ENCODE data around the gene AXL. TPM values are rescaled to one million over a fixed set of nuclear protein-coding genes. Genes with fewer than 3 reads are reported as not detected.
A peak's percentile ranks its signal among the peaks of the same experiment; 100 is the strongest.

AXL gene
- polyA plus RNA-seq, 2 donors = 1.9 to 4.1 TPM

DNA sequence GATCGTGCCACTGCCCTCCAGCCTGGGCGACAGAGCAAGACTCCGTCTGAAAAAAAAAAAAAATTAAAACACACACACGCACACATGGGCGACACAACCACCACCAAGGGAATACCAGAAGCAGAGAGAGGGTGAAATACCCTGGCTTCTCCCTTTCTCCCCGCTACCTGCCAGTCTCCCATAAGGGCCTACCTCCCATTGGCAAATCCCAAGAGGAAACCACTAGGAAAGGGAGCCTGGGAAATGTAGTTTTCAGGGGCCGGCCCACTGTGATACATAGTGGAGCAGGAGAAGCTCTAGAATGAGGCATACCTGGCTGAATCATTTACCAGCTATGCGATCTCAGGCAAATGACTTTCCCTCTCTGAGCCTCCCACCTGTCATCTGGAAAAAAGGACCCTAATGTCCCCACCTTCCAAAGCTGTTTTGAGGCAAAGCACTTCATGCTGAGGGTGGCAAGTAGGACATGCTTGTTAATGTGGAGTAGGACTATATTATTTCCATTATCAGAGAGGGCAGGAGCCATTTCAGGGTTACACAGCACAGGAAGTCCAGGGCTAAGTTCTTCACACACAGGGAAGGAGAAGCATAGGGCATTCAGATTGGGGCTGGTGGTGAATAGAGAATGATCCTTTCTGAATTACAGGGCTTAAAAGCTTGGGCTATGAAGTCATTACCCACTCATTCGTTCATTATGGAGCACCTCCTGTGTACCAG is 30.8 kb downstream of the AXL start:
- Histone ChIP-seq H3K4me1 (ENCODE audit: control insufficient read depth in 2 of 2, insufficient read depth in 2 of 2, low read length in 1 of 2) (no peaks in the 10 kb centered on the region), H3K36me3 (ENCODE audit: control insufficient read depth in 2 of 2, insufficient read depth in 2 of 2, low read length in 1 of 2) (peaks cover 0 to 12% of the 10 kb centered on the region in 2 donors), H3K27me3 (ENCODE audit: control insufficient read depth in 1 of 2, insufficient read depth in 2 of 2, low read length in 2 of 2) (no peaks in the 10 kb centered on the region), H3K27ac (ENCODE audit: low read depth in 2 of 2, low read length in 1 of 2) (no peak overlapping the region), H3K4me3 (ENCODE audit: low read depth in 1 of 2, low read length in 2 of 2) (no peak overlapping the region), H3K9me3 (ENCODE audit: control insufficient read depth in 2 of 2, insufficient read depth in 1 of 2, low read depth in 1 of 2, low read length in 1 of 2) (no peaks in the 10 kb centered on the region)
- 87 to 89% methylated on average over 9 of the region's 9 CpGs for WGBS, 2 donors

DNA sequence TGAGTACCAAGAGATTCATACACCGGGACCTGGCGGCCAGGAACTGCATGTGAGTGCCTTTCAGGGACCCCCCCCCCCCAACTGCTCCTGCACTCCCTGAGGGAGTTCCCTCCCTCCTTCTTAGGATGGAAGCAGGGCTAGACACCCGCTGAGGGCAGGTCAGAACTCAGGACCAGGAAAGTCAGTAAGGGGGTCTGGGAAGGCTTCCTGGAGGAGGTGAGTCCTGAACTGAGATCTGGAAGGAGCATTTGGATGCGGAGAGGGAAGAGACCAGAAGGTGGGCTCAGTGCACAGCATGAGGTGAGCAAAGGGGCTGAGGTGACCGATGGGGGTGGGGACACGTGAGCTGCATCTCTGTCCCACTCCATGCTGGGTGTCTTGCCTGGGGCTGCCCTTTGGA is 34.6 kb downstream of the AXL start:
- H3K4me3 ChIP-seq (ENCODE audit: low read depth in 1 of 2, low read length in 2 of 2) = no peak overlapping the region

GRCh38 chr19:41255171-41255570 is 36.1 kb downstream of the AXL start:
- H3K4me1 ChIP-seq (ENCODE audit: control insufficient read depth in 2 of 2, insufficient read depth in 2 of 2, low read length in 1 of 2) = no peaks in the 10 kb centered on the region
- no peaks in the 10 kb centered on the region for H3K27me3 ChIP-seq (ENCODE audit: control insufficient read depth in 1 of 2, insufficient read depth in 2 of 2, low read length in 2 of 2)
- no peaks in the 10 kb centered on the region for H3K9me3 ChIP-seq (ENCODE audit: control insufficient read depth in 2 of 2, insufficient read depth in 1 of 2, low read depth in 1 of 2, low read length in 1 of 2)
- H3K36me3 ChIP-seq (ENCODE audit: control insufficient read depth in 2 of 2, insufficient read depth in 2 of 2, low read length in 1 of 2) = peaks cover 3 to 13% of the 10 kb centered on the region in 2 donors
- H3K27ac ChIP-seq (ENCODE audit: low read depth in 2 of 2, low read length in 1 of 2) = no peak overlapping the region
- H3K4me3 ChIP-seq (ENCODE audit: low read depth in 1 of 2, low read length in 2 of 2) = no peak overlapping the region

More for the DNA sequence above, 34.6 kb downstream of the AXL start:
- Histone ChIP-seq H3K9me3 (ENCODE audit: control insufficient read depth in 2 of 2, insufficient read depth in 1 of 2, low read depth in 1 of 2, low read length in 1 of 2) (no peaks in the 10 kb centered on the region), H3K36me3 (ENCODE audit: control insufficient read depth in 2 of 2, insufficient read depth in 2 of 2, low read length in 1 of 2) (peaks cover 3 to 12% of the 10 kb centered on the region in 2 donors), H3K27ac (ENCODE audit: low read depth in 2 of 2, low read length in 1 of 2) (no peak overlapping the region), H3K27me3 (ENCODE audit: control insufficient read depth in 1 of 2, insufficient read depth in 2 of 2, low read length in 2 of 2) (no peaks in the 10 kb centered on the region), H3K4me1 (ENCODE audit: control insufficient read depth in 2 of 2, insufficient read depth in 2 of 2, low read length in 1 of 2) (no peaks in the 10 kb centered on the region)
- 87 to 92% methylated on average over 6 of the region's 6 CpGs for WGBS, 2 donors

DNA sequence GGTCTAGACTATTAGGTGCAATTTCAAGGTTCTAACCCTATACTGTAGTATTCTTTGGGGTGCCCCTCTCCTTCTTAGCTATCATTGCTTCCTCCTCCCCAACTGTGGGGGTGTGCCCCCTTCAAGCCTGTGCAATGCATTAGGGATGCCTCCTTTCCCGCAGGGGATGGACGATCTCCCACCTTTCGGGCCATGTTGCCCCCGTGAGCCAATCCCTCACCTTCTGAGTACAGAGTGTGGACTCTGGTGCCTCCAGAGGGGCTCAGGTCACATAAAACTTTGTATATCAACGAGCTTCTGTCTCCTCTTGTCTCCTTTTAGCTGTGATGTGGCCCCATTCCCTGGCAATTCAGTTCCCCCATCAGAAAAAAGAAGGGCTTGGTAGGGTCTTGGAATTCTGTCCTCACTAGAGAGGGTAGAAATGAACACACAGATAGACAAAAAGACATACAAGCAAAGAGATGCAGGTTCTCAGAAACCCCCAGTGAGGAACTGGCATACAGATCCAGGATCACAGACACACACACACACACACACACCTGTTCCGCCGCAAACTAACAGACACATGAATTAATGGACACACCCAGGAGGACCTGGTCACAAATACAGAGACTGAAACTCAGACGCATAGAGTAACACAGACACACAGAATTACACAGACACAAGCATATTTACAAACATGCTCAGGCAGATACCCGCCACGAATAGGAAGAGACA is 42.6 kb downstream of the AXL start:
- Histone ChIP-seq H3K4me1 (ENCODE audit: control insufficient read depth in 2 of 2, insufficient read depth in 2 of 2, low read length in 1 of 2) (peaks cover 2 to 3% of the 10 kb centered on the region in 2 donors), H3K4me3 (ENCODE audit: low read depth in 1 of 2, low read length in 2 of 2) (peak overlapping the region; percentile 62 to 71), H3K9me3 (ENCODE audit: control insufficient read depth in 2 of 2, insufficient read depth in 1 of 2, low read depth in 1 of 2, low read length in 1 of 2) (no peaks in the 10 kb centered on the region), H3K36me3 (ENCODE audit: control insufficient read depth in 2 of 2, insufficient read depth in 2 of 2, low read length in 1 of 2) (peaks cover 3 to 5% of the 10 kb centered on the region in 2 donors), H3K27ac (ENCODE audit: low read depth in 2 of 2, low read length in 1 of 2) (peak overlapping the region; percentile 99 to 100), H3K27me3 (ENCODE audit: control insufficient read depth in 1 of 2, insufficient read depth in 2 of 2, low read length in 2 of 2) (no peaks in the 10 kb centered on the region)
- WGBS, 2 donors = 52 to 59% methylated on average over 10 of the region's 10 CpGs

DNA sequence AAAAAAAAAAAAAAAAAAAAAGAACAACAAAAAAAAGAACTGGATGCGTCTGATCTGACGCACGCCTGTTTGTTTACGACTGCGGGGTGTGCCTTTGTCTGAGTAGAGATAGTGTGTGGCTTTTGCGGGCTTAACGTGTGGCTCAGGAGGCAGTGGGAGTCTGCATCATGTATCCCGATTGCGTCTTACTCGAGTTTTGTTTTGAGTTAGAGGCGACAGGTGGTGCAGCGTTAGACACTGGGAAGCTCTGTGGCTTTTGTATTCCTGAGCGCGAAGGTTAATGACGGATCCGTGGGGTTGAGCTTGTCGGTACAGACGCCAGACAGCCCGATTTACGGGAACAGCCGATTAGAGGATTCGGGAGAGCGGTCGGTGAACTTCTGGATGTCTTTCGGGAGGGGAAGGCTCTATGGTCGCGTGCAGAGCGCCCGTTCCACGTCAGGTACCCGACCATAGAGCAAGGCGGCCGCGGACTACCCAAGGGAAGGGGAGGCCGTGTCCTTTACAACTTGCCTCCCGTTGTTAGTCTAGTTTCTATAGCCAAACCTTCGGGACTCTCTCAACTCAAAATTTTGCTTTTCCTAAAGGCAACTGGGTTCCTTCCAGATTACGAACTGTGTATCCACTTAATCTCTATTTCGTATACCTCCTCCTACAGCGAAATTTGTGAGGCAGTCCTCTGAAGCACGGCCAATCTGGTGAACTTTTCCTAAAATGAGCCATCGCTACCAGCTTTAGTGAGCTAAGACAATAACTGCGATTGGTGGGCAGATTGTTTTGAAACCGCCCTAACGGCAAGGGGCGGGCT is 44.2 kb downstream of the AXL start:
- 0 to 1% methylated on average over 46 of the region's 46 CpGs for WGBS, 2 donors
- Histone ChIP-seq H3K4me3 (ENCODE audit: low read depth in 1 of 2, low read length in 2 of 2) (peak overlapping the region; percentile 62 to 71), H3K4me1 (ENCODE audit: control insufficient read depth in 2 of 2, insufficient read depth in 2 of 2, low read length in 1 of 2) (peaks cover 5 to 7% of the 10 kb centered on the region in 2 donors), H3K36me3 (ENCODE audit: control insufficient read depth in 2 of 2, insufficient read depth in 2 of 2, low read length in 1 of 2) (peaks cover 6 to 7% of the 10 kb centered on the region in 2 donors), H3K9me3 (ENCODE audit: control insufficient read depth in 2 of 2, insufficient read depth in 1 of 2, low read depth in 1 of 2, low read length in 1 of 2) (no peaks in the 10 kb centered on the region), H3K27ac (ENCODE audit: low read depth in 2 of 2, low read length in 1 of 2) (peak overlapping the region; percentile 99 to 100), H3K27me3 (ENCODE audit: control insufficient read depth in 1 of 2, insufficient read depth in 2 of 2, low read length in 2 of 2) (no peaks in the 10 kb centered on the region)

DNA sequence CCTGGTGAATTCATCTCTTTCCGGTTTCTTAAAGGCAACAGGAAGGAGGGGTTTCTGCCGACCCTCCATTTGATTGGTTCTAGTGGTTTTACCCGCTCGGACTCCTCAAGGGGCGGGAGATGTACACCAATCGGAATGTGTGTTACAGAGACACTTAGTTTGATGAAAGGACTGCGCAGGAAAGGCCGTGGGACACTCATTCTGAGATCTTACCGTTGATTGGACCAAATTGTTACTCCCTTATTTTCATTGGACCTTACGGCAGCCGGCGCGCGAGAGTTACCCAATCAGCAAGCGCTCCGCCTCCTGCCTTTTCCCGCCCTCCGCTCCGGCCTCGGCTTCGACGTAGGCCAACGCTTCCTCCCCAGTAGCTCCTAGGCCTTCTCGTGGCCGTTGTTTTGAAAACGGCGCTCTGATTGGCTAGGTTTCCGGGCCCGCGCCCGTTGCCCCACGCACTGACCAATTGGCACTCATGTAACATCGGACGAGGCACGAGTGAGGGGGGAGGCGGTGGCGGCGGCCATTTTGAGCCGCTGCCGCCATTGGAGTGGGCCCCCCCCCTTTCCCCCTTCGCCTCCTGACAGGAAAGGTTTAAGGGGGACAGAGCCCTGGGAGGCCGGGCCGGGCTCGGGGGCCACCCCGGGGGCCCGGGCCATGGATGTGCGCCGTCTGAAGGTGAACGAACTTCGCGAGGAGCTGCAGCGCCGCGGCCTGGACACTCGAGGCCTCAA is 45.0 kb downstream of the AXL start, which contains the start of gene HNRNPUL1:
TSS of gene HNRNPUL1 (plus strand) at position 523 of the 731 bp plus-strand sequence. CDS start at position 655, 132 bp downstream.
- Histone ChIP-seq H3K27ac (ENCODE audit: low read depth in 2 of 2, low read length in 1 of 2) (peak within 1 kb of the TSS; percentile 99 to 100), H3K36me3 (ENCODE audit: control insufficient read depth in 2 of 2, insufficient read depth in 2 of 2, low read length in 1 of 2) (peaks cover 6 to 8% of the 10 kb centered on the region in 2 donors)
- 0 to 1% methylated on average over 49 to 55 of the region's 55 CpGs for WGBS, 2 donors

GRCh38 chr19:41264581-41265394 is 45.8 kb downstream of the AXL start:
- peaks cover 5 to 7% of the 10 kb centered on the region in 2 donors for H3K4me1 ChIP-seq (ENCODE audit: control insufficient read depth in 2 of 2, insufficient read depth in 2 of 2, low read length in 1 of 2)
- peaks cover 6 to 12% of the 10 kb centered on the region in 2 donors for H3K36me3 ChIP-seq (ENCODE audit: control insufficient read depth in 2 of 2, insufficient read depth in 2 of 2, low read length in 1 of 2)
- H3K4me3 ChIP-seq (ENCODE audit: low read depth in 1 of 2, low read length in 2 of 2) = peak overlapping the region; percentile 94 to 99
- no peaks in the 10 kb centered on the region for H3K27me3 ChIP-seq (ENCODE audit: control insufficient read depth in 1 of 2, insufficient read depth in 2 of 2, low read length in 2 of 2)
- peak overlapping the region; percentile 98 for H3K27ac ChIP-seq (ENCODE audit: low read depth in 2 of 2, low read length in 1 of 2)
- 0 to 1% methylated on average over 72 to 75 of the region's 75 CpGs for WGBS, 2 donors
- no peaks in the 10 kb centered on the region for H3K9me3 ChIP-seq (ENCODE audit: control insufficient read depth in 2 of 2, insufficient read depth in 1 of 2, low read depth in 1 of 2, low read length in 1 of 2)

More for the DNA sequence above, 45.0 kb downstream of the AXL start, which contains the start of gene HNRNPUL1:
- H3K27me3 ChIP-seq (ENCODE audit: control insufficient read depth in 1 of 2, insufficient read depth in 2 of 2, low read length in 2 of 2) = no peaks in the 10 kb centered on the region
- H3K9me3 ChIP-seq (ENCODE audit: control insufficient read depth in 2 of 2, insufficient read depth in 1 of 2, low read depth in 1 of 2, low read length in 1 of 2) = no peaks in the 10 kb centered on the region
- H3K4me1 ChIP-seq (ENCODE audit: control insufficient read depth in 2 of 2, insufficient read depth in 2 of 2, low read length in 1 of 2) = peaks cover 5 to 7% of the 10 kb centered on the region in 2 donors
- H3K4me3 ChIP-seq (ENCODE audit: low read depth in 1 of 2, low read length in 2 of 2) = peak within 1 kb of the TSS; percentile 94 to 99

GRCh38 chr19:41265395-41266153 is 46.6 kb downstream of the AXL start:
- H3K4me1 ChIP-seq (ENCODE audit: control insufficient read depth in 2 of 2, insufficient read depth in 2 of 2, low read length in 1 of 2) = peaks cover 5 to 7% of the 10 kb centered on the region in 2 donors
- peak overlapping the region; percentile 98 for H3K27ac ChIP-seq (ENCODE audit: low read depth in 2 of 2, low read length in 1 of 2)
- H3K27me3 ChIP-seq (ENCODE audit: control insufficient read depth in 1 of 2, insufficient read depth in 2 of 2, low read length in 2 of 2) = no peaks in the 10 kb centered on the region
- no peaks in the 10 kb centered on the region for H3K9me3 ChIP-seq (ENCODE audit: control insufficient read depth in 2 of 2, insufficient read depth in 1 of 2, low read depth in 1 of 2, low read length in 1 of 2)
- H3K4me3 ChIP-seq (ENCODE audit: low read depth in 1 of 2, low read length in 2 of 2) = peak overlapping the region; percentile 94 to 99
- peaks cover 11 to 12% of the 10 kb centered on the region in 2 donors for H3K36me3 ChIP-seq (ENCODE audit: control insufficient read depth in 2 of 2, insufficient read depth in 2 of 2, low read length in 1 of 2)
- WGBS, 2 donors = 7 to 9% methylated on average over 17 of the region's 17 CpGs

Data from esophagus (tissue), 2 donors.